GM13977 (cell line): ENCODE results near the gene ANO3.

Source experiments
- DNase-seq: peaks from one replicate; pipeline ENCODE4 v3.0.0; 2012; ENCODE audit warnings: low spot score
- in situ Hi-C: fragments of 300-500 bp; cut with MboI; formaldehyde crosslinking; loops from one replicate; pipeline ENCODE4 v1.12.0; 2022; ENCODE audit warnings: low sequenced_read_pairs, low pct_unique_long_range_greater_than_20kb, mixed read lengths, inconsistent platforms; ENCODE audit not compliant: unreplicated experiment
- TF ChIP-seq, protein P1 (sequence below): IDR thresholded peaks from 2 replicates; pipeline ENCODE4 v1.5.1; 2012; ENCODE audit warnings: mild to moderate bottlenecking, control low read depth; ENCODE audit not compliant: insufficient read depth; ENCODE audit errors: extremely low read depth, missing control alignments

The ANO3 gene

GRCh38 chr11:26329206-26329605, 2.7 kb upstream of the ANO3 start:
- TF ChIP-seq, protein P1, sequence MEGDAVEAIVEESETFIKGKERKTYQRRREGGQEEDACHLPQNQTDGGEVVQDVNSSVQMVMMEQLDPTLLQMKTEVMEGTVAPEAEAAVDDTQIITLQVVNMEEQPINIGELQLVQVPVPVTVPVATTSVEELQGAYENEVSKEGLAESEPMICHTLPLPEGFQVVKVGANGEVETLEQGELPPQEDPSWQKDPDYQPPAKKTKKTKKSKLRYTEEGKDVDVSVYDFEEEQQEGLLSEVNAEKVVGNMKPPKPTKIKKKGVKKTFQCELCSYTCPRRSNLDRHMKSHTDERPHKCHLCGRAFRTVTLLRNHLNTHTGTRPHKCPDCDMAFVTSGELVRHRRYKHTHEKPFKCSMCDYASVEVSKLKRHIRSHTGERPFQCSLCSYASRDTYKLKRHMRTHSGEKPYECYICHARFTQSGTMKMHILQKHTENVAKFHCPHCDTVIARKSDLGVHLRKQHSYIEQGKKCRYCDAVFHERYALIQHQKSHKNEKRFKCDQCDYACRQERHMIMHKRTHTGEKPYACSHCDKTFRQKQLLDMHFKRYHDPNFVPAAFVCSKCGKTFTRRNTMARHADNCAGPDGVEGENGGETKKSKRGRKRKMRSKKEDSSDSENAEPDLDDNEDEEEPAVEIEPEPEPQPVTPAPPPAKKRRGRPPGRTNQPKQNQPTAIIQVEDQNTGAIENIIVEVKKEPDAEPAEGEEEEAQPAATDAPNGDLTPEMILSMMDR: no peak
- DNase-seq: no peak
- in situ Hi-C loops: no loop called here

- in situ Hi-C loops: no loop called here
- no peak for DNase-seq
- TF ChIP-seq, protein P1: no peak
Observed at GRCh38 chr11:26330262-26330661, 1.7 kb upstream of the ANO3 start.

DNA sequence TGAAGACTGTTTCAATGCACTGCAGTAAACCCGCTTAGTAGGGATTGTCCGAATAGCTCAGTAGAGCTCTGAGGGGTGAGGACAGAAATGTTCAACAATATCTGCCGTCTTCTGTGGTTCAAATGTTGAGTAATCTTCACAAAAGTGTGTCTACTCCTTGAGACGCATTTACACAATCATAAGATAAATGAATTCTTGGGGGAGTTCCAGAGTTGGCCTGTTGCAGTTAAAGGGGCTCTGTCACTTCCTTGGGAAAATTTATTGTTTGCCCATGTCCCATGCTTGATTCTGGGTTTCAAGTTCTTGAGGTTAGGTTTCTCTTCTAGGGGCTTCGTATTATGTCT, 614 bp downstream of the ANO3 start:
- in situ Hi-C loops: no loop called here
- no peak for DNase-seq
- TF ChIP-seq, protein P1: no peak

- no peak for DNase-seq
- TF ChIP-seq, protein P1: no peak
- in situ Hi-C loops: no loop called here
Observed at GRCh38 chr11:26333906-26334305, 2.0 kb downstream of the ANO3 start.

DNA sequence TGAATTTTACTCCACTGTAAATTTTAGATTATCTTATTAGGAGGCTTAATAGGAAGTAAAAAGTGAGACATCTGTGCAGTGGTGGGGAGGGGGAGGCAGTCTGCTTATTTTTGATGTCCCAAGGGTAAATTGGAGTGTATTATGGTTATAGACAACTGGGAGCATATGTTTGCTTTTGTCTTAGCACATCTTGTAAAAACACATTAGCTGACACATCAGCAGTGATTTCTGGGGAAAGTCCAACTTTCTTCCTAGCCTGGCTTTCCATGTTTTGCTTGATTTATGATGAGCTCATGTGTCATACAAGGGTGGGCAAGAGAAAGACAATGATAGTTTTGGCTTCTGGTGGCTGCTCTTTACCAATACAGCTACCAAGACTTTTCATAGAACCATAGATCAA, 4.0 kb downstream of the ANO3 start:
- no peak for DNase-seq
- TF ChIP-seq, protein P1: no peak
- in situ Hi-C loops: no loop called here

DNA sequence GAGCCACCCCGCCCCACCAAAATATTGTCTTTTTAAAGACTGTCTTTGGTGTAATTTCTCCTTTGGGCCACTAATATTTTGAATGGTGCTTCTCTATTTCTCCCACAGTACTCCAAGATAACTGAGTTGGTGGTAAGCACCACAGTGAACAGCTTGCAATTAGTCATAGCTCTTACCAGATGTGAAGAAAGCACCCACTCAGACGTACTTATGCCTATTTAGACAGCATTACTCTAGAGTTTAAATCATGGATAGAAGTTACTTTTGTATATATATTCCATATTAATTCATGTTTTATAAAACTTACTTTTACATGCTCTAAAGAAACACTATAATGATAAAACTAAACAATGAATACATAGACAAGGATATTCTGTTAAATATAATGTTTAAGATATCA, 12.7 kb downstream of the ANO3 start:
- TF ChIP-seq, protein P1: no peak
- DNase-seq: no peak
- in situ Hi-C loops: no loop called here

DNA sequence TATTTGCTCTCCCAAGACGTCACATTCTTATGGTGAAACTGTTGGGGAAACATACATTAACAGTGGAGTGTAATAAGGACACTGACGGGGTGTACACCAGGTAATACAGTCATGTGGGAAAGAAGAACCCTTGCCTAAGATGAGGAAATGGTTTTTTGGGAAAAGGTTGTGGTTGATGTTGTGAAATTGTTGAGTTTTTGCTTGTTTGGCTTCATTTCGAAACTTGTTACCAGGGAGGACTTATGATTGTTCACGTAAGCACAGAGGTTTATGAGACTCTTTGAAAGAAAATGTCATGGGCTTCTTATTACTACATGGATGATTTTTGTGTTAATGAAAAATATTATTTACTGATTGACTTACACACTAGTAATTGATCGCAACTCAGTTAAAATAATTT, 16.8 kb downstream of the ANO3 start:
- TF ChIP-seq, protein P1: no peak
- no peak for DNase-seq
- in situ Hi-C loops: no loop called here
